SK-N-SH (cell line): ENCODE data around the gene ABHD6. TPM values are rescaled to one million over a fixed set of nuclear protein-coding genes. Genes with fewer than 3 reads are reported as not detected.

Source experiments
- CTCF ChIA-PET: fragments of 300-600, 350-600 bp; formaldehyde crosslinking; extraction: SDS; loops from one replicate; lab custom pipeline; 2021; lab: Yijun Ruan, JAX
- POLR2A ChIA-PET: fragments of 350-600 bp; sonication (Branson Sonifier 250); formaldehyde crosslinking; extraction: SDS; loops from one replicate; lab custom pipeline; 2020; ENCODE audit warnings: antibody characterized with exemption, inconsistent platforms; lab: Yijun Ruan, JAX
- DNase-seq: peaks from one replicate; pipeline ENCODE4 v3.0.0; 2012
- H2AFZ ChIP-seq: fragments of 200-600 bp; sonication (generic); 2 replicates; pipeline ENCODE4 v1.8.1; 2016; ENCODE audit warnings: antibody characterized with exemption, mild to moderate bottlenecking, low read depth
- H3F3A ChIP-seq: fragments of 200-600 bp; sonication (generic); replicated peaks from 2 replicates; pipeline ENCODE3; 2016; ENCODE audit warnings: antibody characterized with exemption, mild to moderate bottlenecking; ENCODE audit not compliant: insufficient read depth
- H3K27ac ChIP-seq, 2 experiments: fragments of 200-500 bp in 1 of 2; fragments of 200-600 bp in 1 of 2; sonication (Bioruptor generic) in 1 of 2; sonication (generic), shearing (Covaris generic) in 1 of 2; 2 replicates each; pipeline versions ENCODE4 v1.5.1 to v1.6.1; 2014 to 2016; ENCODE audit warnings: low read depth in 2 of 2, inconsistent platforms in 1 of 2, low read length in 1 of 2, mild to moderate bottlenecking in 1 of 2, mixed read lengths in 1 of 2
- H3K27me3 ChIP-seq: fragments of 200-600 bp; sonication (generic), shearing (Covaris generic); 2 replicates; pipeline ENCODE4 v1.6.1; 2016; ENCODE audit warnings: mixed run types; ENCODE audit not compliant: insufficient read depth
- H3K36me3 ChIP-seq, 2 experiments: fragments of 200-500 bp in 1 of 2; fragments of 200-600 bp in 1 of 2; sonication (Bioruptor generic) in 1 of 2; sonication (generic) in 1 of 2; replicated peaks in 1 of 2; 2 replicates each; pipeline versions ENCODE3 to v1.5.1; 2014 to 2016; ENCODE audit warnings: low read length in 1 of 2, mild to moderate bottlenecking in 1 of 2; ENCODE audit not compliant: insufficient read depth in 2 of 2, control insufficient read depth in 1 of 2
- H3K4me1 ChIP-seq, 2 experiments: fragments of 200-500 bp in 1 of 2; fragments of 200-600 bp in 1 of 2; sonication (Bioruptor generic) in 1 of 2; sonication (generic), shearing (Covaris generic) in 1 of 2; 2 replicates each; pipeline versions ENCODE4 v1.5.1 to v1.6.1; 2014 to 2016; ENCODE audit warnings: low read depth in 1 of 2, low read length in 1 of 2, mixed run types in 1 of 2; ENCODE audit not compliant: insufficient read depth in 2 of 2, control insufficient read depth in 1 of 2
- H3K4me2 ChIP-seq: fragments of 200-600 bp; sonication (generic), shearing (Covaris generic); 2 replicates; pipeline ENCODE4 v1.6.1; 2017; ENCODE audit warnings: mixed run types
- H3K4me3 ChIP-seq, 2 experiments: fragments of 200-500 bp in 1 of 2; fragments of 200-600 bp in 1 of 2; sonication (Bioruptor generic) in 1 of 2; sonication (generic), shearing (Covaris generic) in 1 of 2; 2 replicates each; pipeline versions ENCODE4 v1.5.1 to v1.8.1; 2014 to 2016; ENCODE audit warnings: low read depth in 2 of 2, inconsistent platforms in 1 of 2, low read length in 1 of 2, mild to moderate bottlenecking in 1 of 2, mixed read lengths in 1 of 2, moderate library complexity in 1 of 2
- H3K79me2 ChIP-seq: fragments of 200-600 bp; sonication (generic); 2 replicates; pipeline ENCODE4 v1.8.1; 2017; ENCODE audit warnings: mild to moderate bottlenecking; ENCODE audit not compliant: insufficient read depth
- H3K9ac ChIP-seq: fragments of 200-600 bp; sonication (generic); 2 replicates; pipeline ENCODE4 v1.6.1; 2017; ENCODE audit warnings: mixed run types
- H3K9me2 ChIP-seq: fragments of 200-600 bp; sonication (generic); 2 replicates; pipeline ENCODE4 v1.6.1; 2017; ENCODE audit warnings: mixed run types
- H3K9me3 ChIP-seq: fragments of 200-600 bp; sonication (generic); 2 replicates; pipeline ENCODE4 v1.6.1; 2017; ENCODE audit warnings: mixed run types, mild to moderate bottlenecking, moderate library complexity
- H4K20me1 ChIP-seq: fragments of 200-600 bp; sonication (generic); 2 replicates; pipeline ENCODE4 v1.6.1; 2017; ENCODE audit warnings: mild to moderate bottlenecking, mixed run types; ENCODE audit not compliant: insufficient read depth
- EZH2phosphoT487 ChIP-seq: fragments of 200-600 bp; sonication (generic); IDR thresholded peaks from 2 replicates; pipeline ENCODE4 v1.6.1; 2017; ENCODE audit warnings: low read depth, mixed run types, mild to moderate bottlenecking, antibody characterized with exemption, moderate library complexity, borderline replicate concordance
- FOSL2 ChIP-seq: IDR thresholded peaks from 2 replicates; pipeline ENCODE4 v1.4.0; 2012; ENCODE audit warnings: low read depth, mild to moderate bottlenecking, moderate library complexity, borderline replicate concordance
- GABPA ChIP-seq: IDR thresholded peaks from 2 replicates; pipeline ENCODE4 v1.4.0; 2012; ENCODE audit warnings: low read depth, mild to moderate bottlenecking
- GATA2 ChIP-seq: sonication (generic); formaldehyde crosslinking; IDR thresholded peaks from 2 replicates; pipeline ENCODE4 v1.5.0; 2020; ENCODE audit warnings: mild to moderate bottlenecking, missing genetic modification reagents
- MAX ChIP-seq: IDR thresholded peaks from 2 replicates; pipeline ENCODE4 v1.4.0; 2012; ENCODE audit warnings: low read depth
- RAD21 ChIP-seq: IDR thresholded peaks from 2 replicates; pipeline ENCODE4 v1.6.1; 2012; ENCODE audit warnings: mild to moderate bottlenecking, low read length
- SIN3A ChIP-seq: IDR thresholded peaks from 2 replicates; pipeline ENCODE4 v1.6.1; 2012; ENCODE audit warnings: low read depth, mild to moderate bottlenecking, low read length, moderate library complexity, borderline replicate concordance
- SMC3 ChIP-seq: IDR thresholded peaks from 2 replicates; pipeline ENCODE4 v1.6.1; 2012; ENCODE audit warnings: low read depth, low read length, improper control_type of control experiment
- TAF1 ChIP-seq: IDR thresholded peaks from 2 replicates; pipeline ENCODE4 v1.6.1; 2012; ENCODE audit warnings: low read depth, mild to moderate bottlenecking, low read length, moderate library complexity, borderline replicate concordance
- TEAD4 ChIP-seq: IDR thresholded peaks from 2 replicates; pipeline ENCODE4 v1.4.0; 2012; ENCODE audit warnings: mild to moderate bottlenecking, borderline replicate concordance; ENCODE audit not compliant: insufficient read depth
- WGBS: methylation state at CpG from one replicate; pipeline ENCODE4 v1.1.6; 2017; ENCODE audit warnings: low lambda C conversion rate; 5-methylcytosine and 5-hydroxymethylcytosine counted together
- polyA plus RNA-seq, 3 experiments: library from polyadenylated mRNA; depleted of rRNA; stranded (reverse); fragments of >200 nt; gene quantifications; 2 replicates each; pipeline ENCODE4 v1.2.3, GENCODE V29; 2012
- TF ChIP-seq, protein P1 (sequence below): fragments of 200-600 bp; sonication (generic); IDR thresholded peaks from 2 replicates; pipeline ENCODE4 v1.6.1; 2017; ENCODE audit warnings: antibody characterized with exemption, mild to moderate bottlenecking, moderate library complexity

Gene ABHD6
- polyA plus RNA-seq, 1 of the 3 experiments (the other 2 are of a cell fraction) = 10.7 TPM

DNA sequence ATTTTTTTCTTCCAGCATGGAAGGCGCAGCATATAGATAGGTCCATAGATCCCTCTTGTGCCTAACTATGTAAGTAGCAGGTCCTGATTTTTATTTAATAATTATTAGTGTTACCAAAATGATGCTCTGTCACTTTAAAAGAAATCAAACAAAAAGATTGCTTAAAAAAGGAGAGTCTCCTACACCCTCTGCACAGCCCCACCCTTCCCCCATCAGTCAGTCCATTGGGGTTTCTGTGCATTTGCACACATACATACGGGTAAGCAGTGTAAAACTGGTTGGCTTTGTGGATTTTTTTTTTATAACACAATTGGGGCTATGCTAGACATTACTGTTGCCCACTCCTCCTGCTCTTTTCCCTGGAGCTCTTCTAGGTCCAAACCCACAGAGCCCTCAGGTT, 61.5 kb downstream of the ABHD6 start (continued):
- TF ChIP-seq GATA2 (CRISPR knock-in tag) (no peak), SMC3 (no peak), MAX (no peak), EZH2phosphoT487 (no peak), SIN3A (no peak), FOSL2 (no peak), TAF1 (no peak), GABPA (no peak)

- Histone ChIP-seq H3K79me2 (no peaks in the 10 kb centered on the region), H3K4me3 (no peak overlapping the region), H3K27ac (no peak overlapping the region), H3F3A (no peaks in the 10 kb centered on the region), H4K20me1 (no peaks in the 10 kb centered on the region), H3K9ac (no peak overlapping the region), H3K9me2 (no peaks in the 10 kb centered on the region), H3K27me3 (no peaks in the 10 kb centered on the region; the same call in 1 of the 2 replicates), H3K4me1 (no peaks in the 10 kb centered on the region; a peak in 1 of 4 replicates), H3K36me3 (peaks cover 0 to 3% of the 10 kb centered on the region in 2 experiments)
- ChIA-PET POLR2A (no interaction called here), CTCF (interaction anchor here (0.7 to 6.5 kb wide), 35 partner anchors 8 to 349 kb away, joined by 3 to 60 read pairs (median 4); partner anchors contain the start of genes ABHD6 and DNASE1L3)
- 13% methylated on average over 8 of the region's 8 CpGs for WGBS
- peak; percentile 47 for DNase-seq
- TF ChIP-seq, protein P1, sequence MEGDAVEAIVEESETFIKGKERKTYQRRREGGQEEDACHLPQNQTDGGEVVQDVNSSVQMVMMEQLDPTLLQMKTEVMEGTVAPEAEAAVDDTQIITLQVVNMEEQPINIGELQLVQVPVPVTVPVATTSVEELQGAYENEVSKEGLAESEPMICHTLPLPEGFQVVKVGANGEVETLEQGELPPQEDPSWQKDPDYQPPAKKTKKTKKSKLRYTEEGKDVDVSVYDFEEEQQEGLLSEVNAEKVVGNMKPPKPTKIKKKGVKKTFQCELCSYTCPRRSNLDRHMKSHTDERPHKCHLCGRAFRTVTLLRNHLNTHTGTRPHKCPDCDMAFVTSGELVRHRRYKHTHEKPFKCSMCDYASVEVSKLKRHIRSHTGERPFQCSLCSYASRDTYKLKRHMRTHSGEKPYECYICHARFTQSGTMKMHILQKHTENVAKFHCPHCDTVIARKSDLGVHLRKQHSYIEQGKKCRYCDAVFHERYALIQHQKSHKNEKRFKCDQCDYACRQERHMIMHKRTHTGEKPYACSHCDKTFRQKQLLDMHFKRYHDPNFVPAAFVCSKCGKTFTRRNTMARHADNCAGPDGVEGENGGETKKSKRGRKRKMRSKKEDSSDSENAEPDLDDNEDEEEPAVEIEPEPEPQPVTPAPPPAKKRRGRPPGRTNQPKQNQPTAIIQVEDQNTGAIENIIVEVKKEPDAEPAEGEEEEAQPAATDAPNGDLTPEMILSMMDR = peak; percentile 85
- TF ChIP-seq TEAD4 (no peak), RAD21 (peak; percentile 79), TAF1 (no peak), SMC3 (peak; percentile 67)
- TF ChIP-seq, all 33 proteins: peak for 3
- Histone ChIP-seq H3K4me2 (no peak overlapping the region), H2AFZ (no peak overlapping the region), H3K9me3 (0 out of 2 replicates have a peak, but pooled peaks cover 7% of the 10 kb centered on the region)
Observed at GRCh38 chr3:58299839-58300516, 62.4 kb downstream of the ABHD6 start.
